Keratinocyte (primary cell): ENCODE measurements around the gene ARFGEF3. TPM values are rescaled to one million over a fixed set of nuclear protein-coding genes. Genes with fewer than 3 reads are reported as not detected.

Source experiments
- DNase-seq: peaks from one replicate; pipeline ENCODE4 v3.0.0-alpha.2; 2011; ENCODE audit warnings: low read depth, missing footprints, low spot score
- FAIRE-seq: peaks from 2 replicates; lab custom pipeline; 2011; peaks lifted over from hg19 to GRCh38; lab: Jason Lieb, UNC
- H2AFZ ChIP-seq: 2 replicates; pipeline ENCODE4 v1.6.0; 2012; ENCODE audit warnings: low read length, control low read depth, inconsistent platforms; ENCODE audit not compliant: control insufficient read depth
- H3K27ac ChIP-seq: 2 replicates; pipeline ENCODE4 v1.5.1; 2011; ENCODE audit warnings: low read length; ENCODE audit not compliant: control insufficient read depth, insufficient read depth
- H3K27me3 ChIP-seq: 3 replicates; pipeline ENCODE4 v1.6.0; 2011; ENCODE audit warnings: low read length; ENCODE audit not compliant: control insufficient read depth, insufficient read depth; ENCODE audit errors: extremely low read depth
- H3K36me3 ChIP-seq, 2 experiments: 2 replicates in 1 of 2; 3 replicates in 1 of 2; pipeline ENCODE4 v1.5.1; 2011; ENCODE audit warnings: low read length in 2 of 2, mild to moderate bottlenecking in 1 of 2; ENCODE audit not compliant: control insufficient read depth in 2 of 2, insufficient read depth in 2 of 2; ENCODE audit errors: extremely low read depth in 1 of 2
- H3K4me1 ChIP-seq: 3 replicates; pipeline ENCODE4 v1.5.1; 2011; ENCODE audit warnings: low read length; ENCODE audit not compliant: control insufficient read depth, insufficient read depth; ENCODE audit errors: extremely low read depth
- H3K4me2 ChIP-seq: 3 replicates; pipeline ENCODE4 v1.6.0; 2011; ENCODE audit warnings: low read depth, low read length; ENCODE audit not compliant: control insufficient read depth, insufficient read depth; ENCODE audit errors: extremely low read depth
- H3K4me3 ChIP-seq, 3 experiments: fragments of 200-600 bp in 1 of 3; sonication (generic) in 1 of 3; 2 replicates in 2 of 3; 3 replicates in 1 of 3; pipeline ENCODE4 v1.5.1; 2011 to 2016; ENCODE audit warnings: low read length in 3 of 3, mild to moderate bottlenecking in 3 of 3, control low read depth in 2 of 3, inconsistent platforms in 1 of 3, low read depth in 1 of 3, mixed read lengths in 1 of 3, mixed run types in 1 of 3, moderate library complexity in 1 of 3; ENCODE audit not compliant: control insufficient read depth in 2 of 3, insufficient read depth in 2 of 3; ENCODE audit errors: extremely low read depth in 1 of 3
- H3K79me2 ChIP-seq: 2 replicates; pipeline ENCODE4 v1.6.0; 2012; ENCODE audit warnings: low read length; ENCODE audit not compliant: control insufficient read depth, insufficient read depth
- H3K9ac ChIP-seq: 3 replicates; pipeline ENCODE4 v1.6.0; 2011; ENCODE audit warnings: low read length; ENCODE audit not compliant: control insufficient read depth, insufficient read depth; ENCODE audit errors: extremely low read depth
- H3K9me1 ChIP-seq: 3 replicates; pipeline ENCODE4 v1.6.0; 2011; ENCODE audit warnings: low read length; ENCODE audit not compliant: control insufficient read depth, insufficient read depth; ENCODE audit errors: extremely low read depth
- H3K9me3 ChIP-seq: 2 replicates; pipeline ENCODE4 v1.5.1; 2012; ENCODE audit warnings: low read depth, low read length; ENCODE audit not compliant: control insufficient read depth
- H4K20me1 ChIP-seq: 3 replicates; pipeline ENCODE4 v1.6.0; 2011; ENCODE audit warnings: low read length; ENCODE audit not compliant: control insufficient read depth, insufficient read depth; ENCODE audit errors: extremely low read depth
- EZH2 ChIP-seq: IDR thresholded peaks from one replicate; pipeline ENCODE4 v1.6.1; 2012; ENCODE audit warnings: inconsistent platforms, mild to moderate bottlenecking, low read length, moderate library complexity
- dilution Hi-C: fragments of 300-500 bp; cut with MboI; formaldehyde crosslinking; loops from one replicate; pipeline ENCODE4 v1.7.0; 2020; ENCODE audit warnings: low sequenced_read_pairs; ENCODE audit not compliant: extremely low pct_ligation_motif_present
- polyA plus RNA-seq, 5 experiments: library from polyadenylated mRNA; depleted of rRNA in 3 of 5; stranded (reverse) in 3 of 5; stranded (forward) in 1 of 5; unstranded in 1 of 5; fragments of >200 nt; gene quantifications; 1 replicate in 1 of 5; 2 replicates in 3 of 5; 3 replicates in 1 of 5; pipeline versions ENCODE4 v1.2.1 to v1.2.3, GENCODE V29; 2011 to 2012; ENCODE audit warnings: missing spikeins in 2 of 5, low read depth in 1 of 5, low replicate concordance in 1 of 5
- TF ChIP-seq, protein P1 (sequence below), 3 experiments: IDR thresholded peaks in 1 of 3; conservative IDR thresholded peaks in 1 of 3; optimal IDR thresholded peaks in 1 of 3; 2 replicates in 2 of 3; 3 replicates in 1 of 3; pipeline versions ENCODE3 to v1.5.1; 2011; ENCODE audit warnings: low read length in 3 of 3, mild to moderate bottlenecking in 3 of 3, moderate library complexity in 2 of 3, control low read depth in 1 of 3, inconsistent platforms in 1 of 3; ENCODE audit not compliant: insufficient read depth in 2 of 3; ENCODE audit errors: extremely low read depth in 1 of 3

Gene ARFGEF3
- polyA plus RNA-seq, 1 donor (not counting 4 experiments of a cell fraction or from before 2014, with no cell fraction given): 0.09 TPM

DNA sequence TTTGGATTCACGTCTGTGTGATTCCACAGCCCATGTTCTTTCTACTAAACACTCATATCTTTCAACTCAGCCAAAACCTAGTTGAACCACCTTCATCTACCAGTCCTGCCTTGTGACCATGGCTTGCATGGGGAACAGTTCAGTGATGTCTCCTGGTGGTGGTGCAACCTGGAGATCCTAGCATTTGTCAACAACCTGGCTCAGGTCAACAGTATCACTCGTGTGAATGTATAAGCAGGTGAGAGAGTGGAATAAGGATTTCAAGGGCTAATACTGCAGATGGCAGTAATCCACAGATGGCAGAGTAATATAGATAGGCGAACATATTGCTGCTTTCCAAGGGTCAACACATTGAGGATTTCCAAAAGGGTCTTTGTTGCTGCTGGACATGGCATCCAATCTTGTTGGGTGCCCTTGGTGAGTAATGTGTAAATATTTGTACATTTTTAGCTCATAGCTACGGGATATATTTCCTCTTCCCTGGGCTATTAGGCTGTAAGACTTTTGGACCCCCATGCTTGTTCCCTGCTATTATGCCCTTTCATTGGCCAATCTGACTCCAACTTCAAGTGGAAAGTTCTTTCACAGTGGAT lies 43.1 kb downstream of the ARFGEF3 start:
- H3K27me3 ChIP-seq: no peaks in the 10 kb centered on the region
- H3K4me3 ChIP-seq: no peak overlapping the region
- H3K9me1 ChIP-seq: no peaks in the 10 kb centered on the region
- DNase-seq (no peak), FAIRE-seq (no peak)
- H3K4me1 ChIP-seq: no peaks in the 10 kb centered on the region
- H3K36me3 ChIP-seq: no peaks in the 10 kb centered on the region
- no peaks in the 10 kb centered on the region for H4K20me1 ChIP-seq
- no peak overlapping the region for H3K27ac ChIP-seq
- TF ChIP-seq, protein P1, sequence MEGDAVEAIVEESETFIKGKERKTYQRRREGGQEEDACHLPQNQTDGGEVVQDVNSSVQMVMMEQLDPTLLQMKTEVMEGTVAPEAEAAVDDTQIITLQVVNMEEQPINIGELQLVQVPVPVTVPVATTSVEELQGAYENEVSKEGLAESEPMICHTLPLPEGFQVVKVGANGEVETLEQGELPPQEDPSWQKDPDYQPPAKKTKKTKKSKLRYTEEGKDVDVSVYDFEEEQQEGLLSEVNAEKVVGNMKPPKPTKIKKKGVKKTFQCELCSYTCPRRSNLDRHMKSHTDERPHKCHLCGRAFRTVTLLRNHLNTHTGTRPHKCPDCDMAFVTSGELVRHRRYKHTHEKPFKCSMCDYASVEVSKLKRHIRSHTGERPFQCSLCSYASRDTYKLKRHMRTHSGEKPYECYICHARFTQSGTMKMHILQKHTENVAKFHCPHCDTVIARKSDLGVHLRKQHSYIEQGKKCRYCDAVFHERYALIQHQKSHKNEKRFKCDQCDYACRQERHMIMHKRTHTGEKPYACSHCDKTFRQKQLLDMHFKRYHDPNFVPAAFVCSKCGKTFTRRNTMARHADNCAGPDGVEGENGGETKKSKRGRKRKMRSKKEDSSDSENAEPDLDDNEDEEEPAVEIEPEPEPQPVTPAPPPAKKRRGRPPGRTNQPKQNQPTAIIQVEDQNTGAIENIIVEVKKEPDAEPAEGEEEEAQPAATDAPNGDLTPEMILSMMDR (optimal IDR thresholded peaks at IDR 0.05 in 1 of 3, IDR thresholded peaks at IDR 0.05 in 1 of 3, conservative IDR thresholded peaks at IDR 0.05 in 1 of 3; ENCODE audit: extremely low read depth in 1 of 3, insufficient read depth in 2 of 3, low read length in 3 of 3): no peak
- TF ChIP-seq EZH2: no peak
- no peak overlapping the region for H3K4me2 ChIP-seq
- no peak overlapping the region for H3K9ac ChIP-seq
- dilution Hi-C loops: no loop called here
- H2AFZ ChIP-seq: no peak overlapping the region
- no peaks in the 10 kb centered on the region for H3K79me2 ChIP-seq
- H3K9me3 ChIP-seq: no peaks in the 10 kb centered on the region

DNA sequence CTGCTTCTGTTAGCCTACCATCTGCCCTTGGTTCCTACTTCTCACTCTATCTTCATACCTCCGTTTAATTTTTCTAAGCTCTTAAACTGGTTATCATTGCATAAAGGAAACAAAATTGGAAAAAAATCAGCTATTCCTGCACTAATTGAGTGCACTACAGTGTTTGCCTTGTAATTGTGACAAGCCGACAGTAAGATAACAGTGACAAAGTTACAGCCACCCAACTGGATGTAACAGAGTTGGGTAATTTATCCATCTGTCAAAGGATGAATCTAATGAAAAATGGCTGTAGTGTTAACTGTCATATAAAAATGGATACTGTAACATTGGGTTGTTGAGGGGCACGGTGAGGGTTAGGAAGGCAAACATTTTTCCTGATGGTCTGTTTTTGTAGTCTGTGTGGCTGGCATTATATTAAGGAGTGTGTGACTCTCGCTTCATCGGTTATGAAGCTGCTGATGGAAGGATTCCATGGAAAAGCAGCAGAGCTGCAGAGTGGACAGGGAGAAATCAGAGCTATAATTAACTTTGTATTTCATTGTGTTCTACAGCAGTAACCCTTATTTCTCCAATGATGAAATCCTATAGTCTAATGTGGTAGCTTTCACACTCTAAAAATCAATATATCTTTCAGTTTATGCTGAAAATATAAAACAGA lies 43.8 kb downstream of the ARFGEF3 start:
- H3K79me2 ChIP-seq: no peaks in the 10 kb centered on the region
- no peak overlapping the region for H3K27ac ChIP-seq
- H3K4me1 ChIP-seq: no peaks in the 10 kb centered on the region
- no peak overlapping the region for H3K4me2 ChIP-seq
- no peak overlapping the region for H2AFZ ChIP-seq
- H4K20me1 ChIP-seq: no peaks in the 10 kb centered on the region
- no peak for DNase-seq
- H3K4me3 ChIP-seq: no peak overlapping the region
- no peak for FAIRE-seq
- H3K9me3 ChIP-seq: no peaks in the 10 kb centered on the region
- TF ChIP-seq, protein P1 (optimal IDR thresholded peaks at IDR 0.05 in 1 of 3, IDR thresholded peaks at IDR 0.05 in 1 of 3, conservative IDR thresholded peaks at IDR 0.05 in 1 of 3; ENCODE audit: extremely low read depth in 1 of 3, insufficient read depth in 2 of 3, low read length in 3 of 3): no peak
- TF ChIP-seq EZH2: no peak
- no peaks in the 10 kb centered on the region for H3K36me3 ChIP-seq
- no peak overlapping the region for H3K9ac ChIP-seq
- no peaks in the 10 kb centered on the region for H3K9me1 ChIP-seq
- H3K27me3 ChIP-seq: no peaks in the 10 kb centered on the region
- dilution Hi-C loops: no loop called here
